ENCODE results near the gene ODC1.
"Not testable (repeated sequence)": the region's sequence is repeated elsewhere in the genome, so short reads cannot be mapped to it uniquely, and the experiment has no call there.

Gene ODC1

GRCh38 chr2:10489842-10490555, 41.9 kb upstream of the ODC1 start:
- Histone ChIP-seq H3K27me3 (ENCODE audit: insufficient read depth, low read depth) (no peaks in the 10 kb centered on the region), H2AFZ (ENCODE audit: low read depth) (no peak overlapping the region), H3K79me2 (ENCODE audit: insufficient read depth, low read depth) (no peaks in the 10 kb centered on the region), H3K27ac (no peak overlapping the region), H3K4me3 (IDR thresholded peaks at IDR 0.05; ENCODE audit: insufficient read depth, low read depth, low read length) (no peak overlapping the region), H3K36me3 (ENCODE audit: insufficient read depth) (no peaks in the 10 kb centered on the region), H3K9ac (no peak overlapping the region), H4K20me1 (ENCODE audit: insufficient read depth) (no peaks in the 10 kb centered on the region), H3K4me1 (ENCODE audit: low read depth, poor library complexity, severe bottlenecking) (peaks cover 11% of the 10 kb centered on the region), H3K4me2 (no peak overlapping the region)
- TF ChIP-seq CTCF (conservative IDR thresholded peaks at IDR 0.05; ENCODE audit: low read depth, low read length) = no peak

- H4K20me1 ChIP-seq (ENCODE audit: insufficient read depth); H3K4me1 ChIP-seq (ENCODE audit: low read depth, poor library complexity, severe bottlenecking); H3K9ac ChIP-seq; H3K4me2 ChIP-seq; H3K4me3 ChIP-seq (IDR thresholded peaks at IDR 0.05; ENCODE audit: insufficient read depth, low read depth, low read length); H3K27ac ChIP-seq; H2AFZ ChIP-seq (ENCODE audit: low read depth); H3K27me3 ChIP-seq (ENCODE audit: insufficient read depth, low read depth); H3K79me2 ChIP-seq (ENCODE audit: insufficient read depth, low read depth); H3K36me3 ChIP-seq (ENCODE audit: insufficient read depth): not testable (repeated sequence)
Measured at GRCh38 chr2:10488142-10488541, 40.0 kb upstream of the ODC1 start.

GRCh38 chr2:10487741-10488104, 39.6 kb upstream of the ODC1 start:
- H3K27ac ChIP-seq; H3K4me3 ChIP-seq (IDR thresholded peaks at IDR 0.05; ENCODE audit: insufficient read depth, low read depth, low read length); H3K79me2 ChIP-seq (ENCODE audit: insufficient read depth, low read depth); H3K4me2 ChIP-seq; H3K9ac ChIP-seq; H4K20me1 ChIP-seq (ENCODE audit: insufficient read depth); H3K4me1 ChIP-seq (ENCODE audit: low read depth, poor library complexity, severe bottlenecking); H2AFZ ChIP-seq (ENCODE audit: low read depth); H3K27me3 ChIP-seq (ENCODE audit: insufficient read depth, low read depth); H3K36me3 ChIP-seq (ENCODE audit: insufficient read depth): not testable (repeated sequence)

- H3K27ac ChIP-seq = no peak overlapping the region
- no peak overlapping the region for H3K4me3 ChIP-seq (IDR thresholded peaks at IDR 0.05; ENCODE audit: insufficient read depth, low read depth, low read length)
- TF ChIP-seq CTCF (conservative IDR thresholded peaks at IDR 0.05; ENCODE audit: low read depth, low read length) = no peak
- H3K9ac ChIP-seq = no peak overlapping the region
- H3K36me3 ChIP-seq (ENCODE audit: insufficient read depth) = no peaks in the 10 kb centered on the region
- H3K4me2 ChIP-seq = no peak overlapping the region
- H3K4me1 ChIP-seq (ENCODE audit: low read depth, poor library complexity, severe bottlenecking) = no peaks in the 10 kb centered on the region
- no peaks in the 10 kb centered on the region for H4K20me1 ChIP-seq (ENCODE audit: insufficient read depth)
- no peaks in the 10 kb centered on the region for H3K79me2 ChIP-seq (ENCODE audit: insufficient read depth, low read depth)
- H2AFZ ChIP-seq (ENCODE audit: low read depth) = no peak overlapping the region
- no peaks in the 10 kb centered on the region for H3K27me3 ChIP-seq (ENCODE audit: insufficient read depth, low read depth)
Measured at GRCh38 chr2:10487081-10487740, 39.1 kb upstream of the ODC1 start.

GRCh38 chr2:10486601-10487079, 38.5 kb upstream of the ODC1 start:
- Histone ChIP-seq H3K4me3 (IDR thresholded peaks at IDR 0.05; ENCODE audit: insufficient read depth, low read depth, low read length) (no peak overlapping the region), H2AFZ (ENCODE audit: low read depth) (no peak overlapping the region), H3K4me1 (ENCODE audit: low read depth, poor library complexity, severe bottlenecking) (no peaks in the 10 kb centered on the region), H4K20me1 (ENCODE audit: insufficient read depth) (no peaks in the 10 kb centered on the region), H3K27ac (no peak overlapping the region), H3K79me2 (ENCODE audit: insufficient read depth, low read depth) (no peaks in the 10 kb centered on the region), H3K9ac (no peak overlapping the region), H3K36me3 (ENCODE audit: insufficient read depth) (no peaks in the 10 kb centered on the region), H3K4me2 (no peak overlapping the region), H3K27me3 (ENCODE audit: insufficient read depth, low read depth) (no peaks in the 10 kb centered on the region)
- no peak for TF ChIP-seq CTCF (conservative IDR thresholded peaks at IDR 0.05; ENCODE audit: low read depth, low read length)
